Measurements from ENCODE around the gene WFDC9. TPM values are rescaled to one million over a fixed set of nuclear protein-coding genes. Genes with fewer than 3 reads are reported as not detected.
"Not testable (repeated sequence)": the region's sequence is repeated elsewhere in the genome, so short reads cannot be mapped to it uniquely, and the experiment has no call there.

WFDC9 gene
- total RNA-seq, result not detected

DNA sequence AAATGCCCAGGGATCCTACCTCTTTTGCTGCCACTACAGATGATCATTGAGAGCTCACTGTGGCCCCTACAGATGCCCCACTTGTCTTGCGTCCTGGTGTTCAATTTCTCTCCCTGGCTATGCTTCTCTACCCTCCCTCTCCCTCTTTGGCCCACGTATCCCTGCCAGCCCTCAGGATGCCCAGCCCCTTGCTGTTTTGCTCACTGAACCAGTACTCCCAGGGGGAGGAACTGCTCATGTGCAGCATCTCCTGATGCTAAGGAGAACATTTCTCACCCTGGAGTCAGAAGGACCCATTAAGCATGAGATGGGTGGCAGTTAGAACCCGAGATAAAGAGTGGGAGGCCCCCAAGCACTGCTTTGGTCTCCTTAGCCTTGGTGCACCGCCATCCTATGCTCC lies at the start of gene WFDC9:
WFDC9 (minus strand) TSS at position 101 of the 400 bp plus-strand sequence. CDS start 21,103 bp downstream, outside the sequence.
- no peak for DNase-seq (ENCODE audit: low spot score)

DNA sequence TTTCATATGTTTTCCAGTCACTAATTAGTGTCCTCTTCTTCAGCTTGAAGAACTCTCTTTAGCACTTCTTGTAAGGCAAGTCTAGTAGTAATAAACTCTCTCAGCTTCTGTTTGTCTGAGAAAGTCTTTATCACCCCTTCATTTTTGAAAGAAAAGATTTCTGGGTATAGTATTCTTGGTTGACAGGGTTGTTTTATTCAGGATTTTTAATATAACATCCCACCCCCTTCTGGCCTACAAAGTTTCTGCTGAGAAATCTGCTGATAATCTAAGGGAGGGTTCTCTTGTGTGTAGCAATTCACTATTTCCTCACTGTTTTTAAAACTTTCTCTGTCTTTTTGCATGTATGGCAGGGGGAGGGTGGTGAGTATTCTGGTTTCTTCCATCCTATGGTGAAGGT lies 48.6 kb upstream of the WFDC9 start:
- DNase-seq (ENCODE audit: low spot score), result no peak

DNA sequence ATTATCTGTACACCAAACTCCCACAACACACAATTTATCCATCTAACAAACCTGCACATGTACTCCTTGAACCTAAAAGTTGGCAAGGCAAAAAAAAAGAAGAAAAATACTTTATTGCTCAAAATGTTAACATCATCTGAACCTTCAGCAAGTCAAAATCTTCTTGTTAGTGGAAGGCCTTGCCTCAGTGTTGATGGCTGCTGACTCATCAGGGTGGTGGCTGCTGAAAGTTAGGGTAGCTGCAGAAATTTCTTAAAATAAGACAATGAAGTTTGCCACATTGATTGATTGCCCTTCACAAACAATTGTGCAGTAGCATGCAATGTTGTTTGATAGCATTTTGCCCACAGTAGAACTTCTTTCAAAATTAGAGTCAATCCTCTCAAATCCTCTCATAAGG lies 41.7 kb upstream of the WFDC9 start:
- DNase-seq (ENCODE audit: low spot score), result no peak

DNA sequence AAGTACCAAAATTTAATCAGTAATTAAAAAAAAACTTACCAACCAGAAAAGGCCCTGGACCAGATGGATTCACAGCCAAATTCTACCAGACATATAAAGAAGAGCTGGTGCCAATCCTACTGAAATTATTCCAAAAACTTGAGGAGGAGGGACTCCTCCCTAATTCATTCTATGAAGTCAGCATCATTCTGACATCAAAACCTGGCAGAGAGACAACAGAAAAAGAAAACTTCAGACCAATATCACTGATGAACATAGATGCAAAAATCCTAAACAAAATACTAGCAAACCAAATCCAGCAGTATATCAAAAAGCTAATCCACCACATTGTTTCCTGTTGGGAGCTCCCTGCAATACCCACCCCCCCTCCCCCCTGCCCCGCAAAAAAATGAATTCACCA lies 39.1 kb upstream of the WFDC9 start, which contains the start of gene WFDC11:
WFDC11 (minus strand) TSS at position 101 of the 400 bp plus-strand sequence. CDS start 19,639 bp downstream, outside the sequence.
- DNase-seq (ENCODE audit: low spot score), result no peak

DNA sequence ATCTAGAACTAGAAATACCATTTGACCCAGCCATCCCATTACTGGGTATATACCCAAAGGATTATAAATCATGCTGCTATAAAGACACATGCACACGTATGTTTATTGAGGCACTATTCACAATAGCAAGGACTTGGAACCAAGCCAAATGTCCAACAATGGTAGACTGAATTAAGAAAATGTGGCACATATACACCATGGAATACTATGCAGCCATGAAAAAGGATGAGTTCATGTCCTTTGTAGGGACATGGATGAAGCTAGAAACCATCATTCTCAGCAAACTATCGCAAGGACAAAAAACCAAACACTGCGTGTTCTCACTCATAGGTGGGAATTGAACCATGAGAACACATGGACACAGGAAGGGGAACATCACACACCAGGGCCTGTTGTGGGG lies 26.0 kb upstream of the WFDC9 start:
- DNase-seq (ENCODE audit: low spot score), result not testable (repeated sequence)

DNA sequence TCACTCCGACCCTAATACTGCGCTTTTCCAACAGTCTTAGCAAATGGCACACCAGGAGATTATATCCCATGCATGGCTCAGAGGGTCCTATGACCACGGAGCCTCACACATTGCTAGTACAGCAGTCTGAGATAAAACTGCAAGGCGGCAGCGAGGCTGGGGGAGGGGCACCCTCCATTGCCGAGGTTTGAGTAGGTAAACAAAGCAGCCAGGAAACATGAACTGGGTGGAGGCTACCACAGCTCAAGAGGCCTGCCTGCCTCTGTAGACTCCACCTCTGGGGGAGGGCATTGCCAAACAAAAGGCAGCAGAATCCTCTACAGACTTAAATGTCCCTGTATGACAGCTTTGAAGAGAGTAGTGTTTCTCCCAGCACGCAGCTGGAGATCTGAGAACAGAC lies 20.6 kb upstream of the WFDC9 start:
- not testable (repeated sequence) for DNase-seq (ENCODE audit: low spot score)

DNA sequence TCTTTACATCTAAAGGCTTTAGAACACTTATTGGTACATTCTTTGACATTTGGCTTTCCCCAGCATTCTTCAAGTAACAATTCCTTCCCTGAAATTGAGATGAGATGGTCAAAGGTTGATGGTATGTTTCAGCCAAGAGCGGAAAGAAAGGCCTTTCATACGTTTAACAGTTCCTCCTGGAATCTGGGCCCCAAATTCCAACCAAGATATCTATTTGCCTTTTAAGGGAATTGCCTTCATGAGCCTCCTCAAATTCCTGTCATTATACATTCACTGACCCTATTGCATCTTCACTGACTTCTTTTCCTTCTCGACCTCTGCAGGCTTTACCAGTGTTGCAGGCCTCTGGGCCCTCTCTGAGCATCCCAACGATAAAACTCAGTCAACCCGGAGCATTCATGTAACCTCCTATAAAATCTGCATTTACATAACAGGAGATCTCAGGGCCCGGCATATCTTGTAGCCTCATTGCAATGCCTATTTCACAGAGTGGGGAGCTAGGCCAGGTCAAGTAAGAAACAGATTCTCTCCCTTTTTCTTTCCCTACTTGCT lies 18.3 kb upstream of the WFDC9 start:
- DNase-seq (ENCODE audit: low spot score), result no peak

DNA sequence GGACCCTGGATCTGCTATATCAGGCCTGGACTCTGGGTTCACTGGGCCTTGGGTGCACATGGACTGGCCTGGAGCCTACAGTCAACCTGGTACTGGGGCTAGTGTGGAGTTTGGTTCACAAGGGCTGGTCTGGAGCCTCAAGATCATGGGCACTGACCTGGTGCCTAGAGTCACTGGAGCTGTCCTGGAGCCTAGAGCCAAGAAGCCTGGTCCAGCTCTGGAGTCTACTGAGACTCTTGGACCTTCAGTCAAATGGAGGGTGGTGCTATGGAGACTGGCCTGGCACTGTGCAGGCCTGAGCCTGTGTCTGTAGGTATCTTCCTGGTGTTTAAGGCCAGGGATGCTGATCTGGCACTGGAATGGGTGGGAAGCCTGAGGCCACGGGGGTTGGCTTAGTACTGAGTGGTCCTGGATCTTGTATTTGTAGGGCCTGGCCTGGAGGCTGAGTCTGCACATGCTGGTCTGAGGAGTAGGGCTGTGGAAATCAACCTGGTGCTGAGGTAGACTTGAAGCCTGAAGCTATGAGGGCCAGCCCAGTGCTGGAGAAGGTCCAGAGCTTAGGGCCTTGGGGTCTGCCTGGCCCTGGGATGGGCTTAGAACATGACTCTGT lies 16.5 kb upstream of the WFDC9 start:
- DNase-seq (ENCODE audit: low spot score), result no peak

DNA sequence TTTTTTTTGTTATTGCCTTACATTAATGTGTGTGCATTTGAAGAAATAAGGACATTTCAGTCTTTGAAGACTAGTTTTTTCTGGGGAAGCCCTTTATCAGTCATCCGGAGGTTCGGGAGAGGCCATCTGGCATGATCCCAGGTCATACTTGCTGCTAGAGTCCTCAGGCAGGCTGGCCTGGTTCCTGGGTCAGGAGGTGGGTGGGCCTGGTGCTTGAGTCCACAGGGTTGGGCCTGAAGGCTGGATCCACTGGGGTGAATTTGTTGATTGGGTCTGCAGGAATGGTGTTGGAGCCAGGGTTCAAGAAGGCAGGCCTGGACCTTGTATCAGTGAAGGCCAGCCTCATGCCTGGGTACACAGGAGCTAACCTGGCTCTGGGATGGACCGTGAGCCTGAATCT lies 15.8 kb upstream of the WFDC9 start:
- no peak for DNase-seq (ENCODE audit: low spot score)

DNA sequence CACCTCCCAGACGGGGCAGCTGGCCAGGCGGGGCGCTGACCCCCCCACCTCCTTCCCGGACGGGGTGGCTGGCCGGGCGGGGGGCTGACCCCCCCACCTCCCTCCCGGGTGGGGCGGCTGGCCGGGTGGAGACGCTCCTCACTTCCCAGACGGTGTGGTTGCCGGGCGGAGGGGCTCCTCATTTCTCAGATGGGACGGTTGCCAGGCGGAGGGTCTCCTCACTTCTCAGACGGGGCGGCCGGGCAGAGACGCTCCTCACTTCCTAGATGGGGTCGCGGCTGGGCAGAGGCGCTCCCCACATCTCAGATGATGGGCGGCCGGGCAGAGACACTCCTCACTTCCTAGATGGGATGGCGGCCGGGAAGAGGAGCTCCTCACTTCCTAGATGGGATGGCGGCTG lies 14.8 kb upstream of the WFDC9 start:
- DNase-seq (ENCODE audit: low spot score), result not testable (repeated sequence)

DNA sequence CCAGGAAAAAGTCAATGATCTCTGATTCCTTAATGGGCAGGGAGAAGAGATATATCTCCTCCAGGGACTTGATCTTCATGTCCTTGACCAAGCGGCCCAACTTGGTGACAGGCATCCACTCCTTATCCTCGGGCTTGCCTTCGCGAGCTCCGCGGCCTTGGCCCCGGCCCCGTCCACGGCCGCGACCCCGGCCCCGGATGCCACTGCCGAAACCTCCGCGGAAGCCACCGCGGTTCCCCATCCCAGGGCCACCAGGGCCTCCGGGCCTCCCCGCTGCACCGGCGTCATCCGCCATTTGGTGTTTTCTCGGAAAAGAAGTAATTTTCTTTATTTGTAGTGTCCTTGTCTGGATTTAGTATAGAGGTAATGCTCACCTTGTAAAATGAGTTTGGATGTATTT lies 10.0 kb upstream of the WFDC9 start:
- DNase-seq (ENCODE audit: low spot score), result not testable (repeated sequence)

DNA sequence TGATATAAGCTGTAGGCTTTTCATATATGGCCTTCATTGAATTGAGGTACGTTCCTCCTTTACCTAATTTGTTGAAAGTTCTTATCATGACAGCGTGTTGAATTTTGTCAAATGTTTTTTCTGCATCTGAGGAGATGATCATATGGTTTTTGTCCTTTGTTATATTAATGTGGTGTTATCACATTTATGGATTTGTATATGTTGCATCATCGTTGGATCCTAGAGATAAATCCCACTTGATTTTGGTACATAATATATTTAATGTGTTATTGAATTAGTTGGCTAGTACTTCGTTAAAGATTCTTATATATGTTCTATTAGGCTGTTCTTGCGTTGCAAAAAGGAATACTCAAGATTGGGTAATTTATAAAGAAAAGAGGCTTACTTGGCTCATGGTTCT lies 8.6 kb upstream of the WFDC9 start:
- DNase-seq (ENCODE audit: low spot score), result no peak

DNA sequence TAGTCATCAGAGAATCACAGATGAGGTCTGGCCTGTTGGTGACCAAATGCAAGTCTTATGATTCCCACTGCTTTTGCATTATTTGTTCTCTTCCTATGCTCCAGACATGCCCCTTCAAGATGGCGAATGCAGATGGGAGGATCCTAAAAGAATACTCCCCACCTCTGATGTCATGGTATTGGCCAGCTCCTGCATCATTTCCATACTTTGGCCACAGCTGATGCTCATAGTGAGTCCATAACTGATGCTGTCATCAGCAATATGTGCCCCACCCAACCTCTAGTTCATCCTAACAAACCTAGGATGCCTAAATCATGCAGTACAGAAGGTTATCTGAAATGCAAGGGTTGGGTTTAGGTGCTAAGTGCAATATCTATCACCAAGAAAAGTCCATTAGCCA lies 5.4 kb upstream of the WFDC9 start:
- DNase-seq (ENCODE audit: low spot score), result no peak

DNA sequence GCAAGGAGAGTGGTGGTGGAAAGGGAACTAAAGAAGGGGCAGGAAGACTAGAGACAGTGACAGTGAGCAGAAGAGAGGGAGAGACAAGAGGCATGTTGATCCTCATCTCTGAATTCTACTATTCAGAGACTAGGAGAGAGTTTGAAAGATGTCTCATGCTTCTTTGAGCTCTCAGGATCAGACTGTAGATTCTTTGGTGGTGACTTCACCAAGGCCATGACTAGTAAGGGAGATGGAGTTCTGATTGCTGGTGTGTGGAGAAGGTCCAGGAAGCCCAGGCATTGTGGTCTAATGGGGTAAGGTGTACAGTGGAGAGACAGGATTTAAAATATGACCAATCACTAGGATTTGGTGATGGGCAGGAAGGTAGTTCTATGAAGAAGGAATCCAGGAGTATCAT lies 713 bp downstream of the WFDC9 start:
- no peak for DNase-seq (ENCODE audit: low spot score)

DNA sequence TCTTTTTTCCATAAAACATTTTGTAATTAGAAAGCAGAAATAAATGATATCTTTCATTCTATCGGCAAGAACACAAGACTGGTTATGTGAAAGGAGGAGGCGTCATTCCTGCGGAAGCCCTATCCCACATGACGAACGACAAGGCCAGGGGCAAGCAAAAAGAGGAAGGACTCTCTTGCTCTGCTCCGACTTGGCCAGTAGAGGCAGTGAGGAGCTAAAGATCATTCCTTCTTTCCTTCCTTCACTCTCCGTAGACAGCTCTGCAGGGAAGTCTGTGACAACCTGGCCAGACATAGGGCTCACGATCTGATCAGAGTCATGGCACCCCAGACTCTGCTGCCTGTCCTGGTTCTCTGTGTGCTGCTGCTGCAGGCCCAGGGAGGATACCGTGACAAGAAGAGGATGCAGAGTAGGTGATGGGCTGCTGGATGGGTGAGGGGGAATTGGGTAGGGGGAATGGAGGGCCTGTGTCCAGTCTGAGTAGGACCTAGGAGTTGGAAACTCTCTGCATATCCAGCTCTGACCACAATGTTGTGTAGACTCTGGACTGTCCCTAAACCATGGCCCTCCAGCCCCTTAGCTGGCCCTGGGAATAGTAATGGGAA lies 1.5 kb downstream of the WFDC9 start, which contains the start of gene WFDC10A:
WFDC10A (plus strand) TSS at position 244 of the 605 bp plus-strand sequence; CDS start at position 319, 75 bp downstream.
- peak; percentile 51 for DNase-seq (ENCODE audit: low spot score)

DNA sequence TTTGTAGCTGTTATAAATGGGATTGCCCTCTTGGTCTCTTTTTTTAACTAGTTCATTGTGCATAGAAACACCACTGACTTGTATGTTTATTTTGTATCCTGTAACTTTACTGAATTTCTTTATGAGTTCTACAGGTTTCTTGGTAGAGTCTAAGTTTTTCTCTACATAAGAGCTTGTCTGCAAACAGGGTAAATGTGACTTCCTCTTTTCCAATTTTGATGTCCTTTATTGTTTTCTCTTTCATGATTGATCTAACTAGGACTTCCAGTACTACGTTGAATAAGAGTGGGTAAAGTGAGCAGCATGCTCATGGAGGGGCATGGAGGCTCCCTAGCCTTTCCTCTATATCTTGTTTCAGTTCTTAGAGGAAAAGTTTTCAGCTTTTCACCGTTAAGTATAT lies 4.5 kb downstream of the WFDC9 start:
- no peak for DNase-seq (ENCODE audit: low spot score)

DNA sequence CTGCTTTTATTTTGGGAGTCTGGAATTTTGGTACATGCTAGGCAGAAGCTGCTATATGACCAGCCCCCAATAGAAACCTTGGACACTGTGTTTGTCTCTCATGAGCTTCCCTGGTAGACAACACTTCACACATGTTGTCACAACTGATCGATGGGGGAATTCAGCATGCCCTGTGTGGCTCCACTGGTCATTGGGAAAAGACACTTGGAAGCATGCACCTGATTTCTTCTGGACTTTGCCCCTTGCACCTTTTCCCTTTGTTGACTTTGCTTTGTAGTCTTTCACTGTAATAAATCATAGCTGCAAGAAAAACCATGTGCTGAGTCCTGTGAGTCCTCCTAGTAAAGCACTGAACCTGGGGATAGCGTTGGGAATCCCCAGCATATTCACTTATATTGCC lies 9.5 kb downstream of the WFDC9 start:
- no peak for DNase-seq (ENCODE audit: low spot score)

DNA sequence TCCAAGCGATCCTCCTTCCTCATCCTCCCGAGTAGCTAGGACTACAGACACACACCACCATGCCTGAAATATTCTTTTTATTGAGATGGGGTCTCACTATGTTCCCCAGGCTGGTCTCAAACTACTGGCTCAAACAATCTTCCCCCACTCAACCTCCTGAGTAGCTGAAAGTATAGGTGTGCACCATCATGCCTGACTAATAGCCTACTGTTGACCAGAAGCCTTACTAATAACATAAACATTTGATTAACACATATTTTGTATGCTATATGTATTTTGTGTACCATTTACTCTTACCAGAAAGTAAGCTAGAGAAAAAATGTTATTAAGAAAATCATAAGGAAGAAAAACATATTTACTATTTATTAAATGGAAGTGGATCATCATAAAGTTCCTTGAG lies 13.5 kb downstream of the WFDC9 start:
- DNase-seq (ENCODE audit: low spot score), result no peak

DNA sequence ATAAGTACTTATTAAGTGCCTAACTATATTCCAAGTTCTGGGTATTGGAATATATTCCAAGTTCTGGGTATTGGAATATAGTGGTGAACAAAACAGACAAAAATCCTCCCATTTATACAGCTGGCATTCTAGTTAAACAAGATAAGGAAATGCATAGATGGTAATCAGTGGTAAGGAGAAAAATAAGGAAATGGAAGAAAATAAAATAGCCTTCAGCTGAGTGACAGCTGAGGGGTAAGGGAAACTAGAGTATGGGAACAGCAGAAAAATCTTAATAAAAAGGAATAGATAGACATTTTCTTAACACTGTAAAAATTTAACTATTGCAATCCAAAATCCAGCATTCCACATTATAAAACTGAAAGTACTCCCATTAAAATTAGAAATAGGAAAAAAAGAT lies 18.8 kb downstream of the WFDC9 start:
- DNase-seq (ENCODE audit: low spot score), result no peak

DNA sequence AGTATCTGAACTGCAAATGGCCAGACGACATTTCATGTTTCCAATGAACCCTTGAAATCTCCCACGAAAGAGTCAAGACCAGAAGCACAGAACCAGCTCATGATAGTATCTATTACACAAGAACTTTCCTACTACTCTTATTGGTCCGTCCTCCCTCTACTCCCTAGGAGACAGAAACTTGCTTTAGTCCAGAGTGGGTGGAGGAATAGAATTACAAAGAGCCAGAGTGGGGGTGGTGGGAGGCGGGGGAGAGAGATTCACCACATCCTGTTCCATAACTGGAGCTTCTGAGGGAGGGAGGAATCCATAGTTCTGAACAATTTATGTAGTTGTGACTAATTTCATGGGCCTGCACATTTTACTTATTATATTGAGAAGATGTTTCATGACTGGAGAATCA lies 20.0 kb downstream of the WFDC9 start:
- DNase-seq (ENCODE audit: low spot score), result no peak

DNA sequence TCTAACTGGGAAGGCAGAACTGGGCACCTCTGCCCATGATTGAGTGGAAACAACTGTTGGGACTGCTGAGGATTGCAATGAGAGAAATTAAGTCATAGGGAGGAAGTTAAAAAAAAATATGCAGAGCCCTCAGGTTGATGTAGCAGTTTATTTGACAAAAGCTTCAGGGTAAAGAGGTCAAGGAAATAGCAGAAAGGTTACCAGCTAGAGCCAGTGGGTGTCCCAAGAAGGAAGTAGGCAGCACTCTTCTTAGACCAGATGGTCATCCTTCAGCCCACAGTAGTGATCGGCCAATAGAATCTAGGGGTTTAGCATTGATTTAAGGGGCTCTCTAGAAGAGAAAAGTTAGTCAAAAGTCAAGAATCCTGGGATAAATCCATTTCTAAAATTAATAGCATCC lies 23.3 kb downstream of the WFDC9 start:
- DNase-seq (ENCODE audit: low spot score), result no peak

DNA sequence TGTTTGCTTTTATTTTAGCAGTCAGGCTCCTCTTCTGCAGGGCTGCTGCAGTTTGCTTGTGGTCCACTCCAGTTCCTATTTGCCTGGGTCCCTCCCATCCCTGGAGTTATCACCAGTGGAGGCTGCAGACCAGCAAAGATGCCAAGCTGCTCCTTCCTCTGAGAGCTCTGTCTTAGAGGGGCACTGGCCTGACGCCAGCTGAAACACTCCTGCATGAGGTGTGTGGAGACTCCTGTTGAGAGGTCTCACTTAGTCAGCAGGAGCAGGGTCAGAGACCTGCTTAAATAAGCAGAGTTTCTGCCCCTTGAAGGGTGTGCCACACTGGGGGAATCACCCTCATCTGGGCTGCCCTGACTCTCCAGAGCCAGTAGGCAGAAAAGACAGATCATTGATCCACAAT lies 35.8 kb downstream of the WFDC9 start:
- no peak for DNase-seq (ENCODE audit: low spot score)

DNA sequence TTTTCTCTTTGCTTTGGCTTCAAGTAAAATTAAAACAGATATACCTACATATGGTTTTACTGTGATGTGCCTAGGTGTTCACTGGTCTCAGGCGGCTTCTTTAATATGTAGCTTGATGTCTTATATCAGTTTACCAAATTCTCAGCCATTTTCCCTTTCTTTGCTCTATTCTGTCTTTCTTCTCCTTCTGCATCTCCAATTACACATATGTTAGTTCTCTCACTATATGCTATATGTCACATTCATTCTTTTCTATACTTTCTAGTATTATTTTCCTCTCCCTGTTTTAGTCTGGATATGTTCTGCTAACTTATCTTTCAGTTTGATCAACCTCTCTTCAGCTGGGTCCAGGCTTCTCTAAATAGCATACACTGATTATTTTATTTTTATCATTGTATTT lies 37.6 kb downstream of the WFDC9 start:
- DNase-seq (ENCODE audit: low spot score), result no peak
